IMR-90 (cell line): ENCODE results near the gene MSRB1. TPM values are rescaled to one million over a fixed set of nuclear protein-coding genes. Genes with fewer than 3 reads are reported as not detected.

Source experiments
- ATAC-seq: fragments of 200-7000 bp; cut with Tn5 transposase; 2 replicates; pipeline ENCODE4 v1.9.1; 2020; ENCODE audit warnings: low read depth, mild to moderate bottlenecking, moderate library complexity
- BruUV-seq: library from RNA; stranded (reverse); fragments of 400-500 nt; replicated peaks from 2 replicates; lab custom pipeline; 2021; lab: Mats Ljungman, UMichigan
- CTCF ChIA-PET: fragments of 300-600 bp; formaldehyde crosslinking; extraction: SDS; loops from one replicate; lab custom pipeline; 2021; ENCODE audit warnings: antibody characterized with exemption; lab: Yijun Ruan, JAX
- POLR2A ChIA-PET: fragments of 300-600 bp; sonication (Branson Sonifier 250); formaldehyde crosslinking; loops from one replicate; lab custom pipeline; 2022; ENCODE audit warnings: antibody characterized with exemption; ENCODE audit not compliant: unreplicated experiment; lab: Charles Lee
- DNase-seq: peaks from one replicate; pipeline ENCODE4 v3.0.0; 2013
- H2AFZ ChIP-seq: replicated peaks from 2 replicates; pipeline ENCODE3; 2013; ENCODE audit warnings: low read length, mild to moderate bottlenecking; ENCODE audit not compliant: poor library complexity
- H2AK5ac ChIP-seq: 2 replicates; pipeline ENCODE4 v1.6.1; 2013; ENCODE audit warnings: low read depth, low read length, inconsistent platforms
- H2AK9ac ChIP-seq: replicated peaks from 2 replicates; pipeline ENCODE3; 2013; ENCODE audit warnings: mild to moderate bottlenecking, low read depth, low read length, moderate library complexity; ENCODE audit not compliant: poor library complexity
- H2BK120ac ChIP-seq: 2 replicates; pipeline ENCODE4 v1.6.1; 2013; ENCODE audit warnings: low read depth, low read length, inconsistent platforms
- H2BK15ac ChIP-seq: 3 replicates; pipeline ENCODE4 v1.6.1; 2013; ENCODE audit warnings: low read depth, low read length, inconsistent platforms
- H2BK20ac ChIP-seq: 2 replicates; pipeline ENCODE4 v1.6.1; 2013; ENCODE audit warnings: low read depth, mild to moderate bottlenecking, inconsistent platforms, low read length, moderate library complexity
- H2BK5ac ChIP-seq: 2 replicates; pipeline ENCODE4 v1.6.1; 2013; ENCODE audit warnings: mild to moderate bottlenecking, low read depth, low read length, inconsistent platforms; ENCODE audit not compliant: poor library complexity, severe bottlenecking
- H3K14ac ChIP-seq: replicated peaks from 2 replicates; pipeline ENCODE4 v1.6.1; 2013; ENCODE audit warnings: low read depth, low read length, inconsistent platforms
- H3K18ac ChIP-seq: 2 replicates; pipeline ENCODE4 v1.6.1; 2013; ENCODE audit warnings: low read depth, low read length, control low read depth
- H3K23ac ChIP-seq: 2 replicates; pipeline ENCODE4 v1.6.1; 2013; ENCODE audit warnings: low read depth, low read length, inconsistent platforms
- H3K27ac ChIP-seq: 2 replicates; pipeline ENCODE4 v1.5.1; 2013; ENCODE audit warnings: mild to moderate bottlenecking, control low read depth, low read length; ENCODE audit not compliant: insufficient read depth
- H3K27me3 ChIP-seq: 2 replicates; pipeline ENCODE4 v1.6.1; 2013; ENCODE audit warnings: low read length; ENCODE audit not compliant: control insufficient read depth, insufficient read depth
- H3K36me3 ChIP-seq: 2 replicates; pipeline ENCODE4 v1.6.1; 2013; ENCODE audit warnings: low read length, mixed read lengths; ENCODE audit not compliant: control insufficient read depth, insufficient read depth
- H3K4ac ChIP-seq: 2 replicates; pipeline ENCODE4 v1.6.1; 2013; ENCODE audit warnings: low read depth, low read length, inconsistent platforms
- H3K4me1 ChIP-seq: 2 replicates; pipeline ENCODE4 v1.6.1; 2013; ENCODE audit warnings: low read length, mixed read lengths; ENCODE audit not compliant: control insufficient read depth, insufficient read depth
- H3K4me2 ChIP-seq: 2 replicates; pipeline ENCODE4 v1.6.1; 2013; ENCODE audit warnings: low read depth, mild to moderate bottlenecking, control low read depth, low read length, moderate library complexity
- H3K4me3 ChIP-seq: 2 replicates; pipeline ENCODE4 v1.5.1; 2013; ENCODE audit warnings: low read depth, mild to moderate bottlenecking, control low read depth, low read length, moderate library complexity; ENCODE audit not compliant: insufficient read depth
- H3K56ac ChIP-seq: 2 replicates; pipeline ENCODE4 v1.6.1; 2013; ENCODE audit warnings: low read length, inconsistent platforms; ENCODE audit not compliant: insufficient read depth; ENCODE audit errors: extremely low read depth
- H3K79me1 ChIP-seq, 2 experiments: 2 replicates each; pipeline ENCODE4 v1.6.1; 2013; ENCODE audit warnings: low read length in 2 of 2, inconsistent platforms in 1 of 2, low read depth in 1 of 2
- H3K9ac ChIP-seq: 2 replicates; pipeline ENCODE4 v1.6.1; 2013; ENCODE audit warnings: low read depth, low read length, control low read depth
- H3K9me1 ChIP-seq: 2 replicates; pipeline ENCODE4 v1.6.1; 2013; ENCODE audit warnings: low read length, inconsistent platforms; ENCODE audit not compliant: insufficient read depth
- H3K9me3 ChIP-seq: 2 replicates; pipeline ENCODE4 v1.6.1; 2013; ENCODE audit warnings: low read length; ENCODE audit not compliant: control insufficient read depth, insufficient read depth
- H4K20me1 ChIP-seq: 2 replicates; pipeline ENCODE4 v1.6.1; 2013; ENCODE audit warnings: low read length, inconsistent platforms; ENCODE audit not compliant: insufficient read depth
- H4K5ac ChIP-seq: 2 replicates; pipeline ENCODE4 v1.6.1; 2013; ENCODE audit warnings: mild to moderate bottlenecking, low read depth, low read length, control low read depth
- H4K8ac ChIP-seq, 2 experiments: 2 replicates each; pipeline ENCODE4 v1.6.1; 2013; ENCODE audit warnings: low read depth in 2 of 2, low read length in 2 of 2, control low read depth in 1 of 2, inconsistent platforms in 1 of 2
- H4K91ac ChIP-seq: 2 replicates; pipeline ENCODE4 v1.6.1; 2013; ENCODE audit warnings: low read depth, low read length, inconsistent platforms; ENCODE audit not compliant: insufficient read depth
- CHD1 ChIP-seq: IDR thresholded peaks from 2 replicates; pipeline ENCODE4 v1.6.1; 2012; ENCODE audit warnings: low read depth, low read length, improper control_type of control experiment
- NFE2L2 ChIP-seq: fragments of 150-350 bp; IDR thresholded peaks from 2 replicates; pipeline ENCODE4 v1.6.1; 2016; ENCODE audit warnings: low read depth, mild to moderate bottlenecking, low read length
- POLR2A ChIP-seq: IDR thresholded peaks from 2 replicates; pipeline ENCODE4 v1.6.1; 2012; ENCODE audit warnings: mild to moderate bottlenecking, low read depth, low read length
- RFX5 ChIP-seq: IDR thresholded peaks from 2 replicates; pipeline ENCODE4 v1.8.0; 2012; ENCODE audit warnings: low read depth, mild to moderate bottlenecking, low read length, moderate library complexity
- WGBS, 2 experiments: methylation state at CpG; one replicate each; pipeline versions ENCODE4 v1.1.5 to v1.1.7; 2013; ENCODE audit warnings: missing lambda C conversion rate in 2 of 2; ENCODE audit not compliant: insufficient read length in 1 of 2; ENCODE audit errors: extremely low coverage in 2 of 2; 5-methylcytosine and 5-hydroxymethylcytosine counted together
- dilution Hi-C: fragments of 300-500 bp; cut with HindIII; formaldehyde crosslinking; loops from one replicate; pipeline ENCODE4 v1.14.3; 2018; ENCODE audit warnings: low sequenced_read_pairs; ENCODE audit not compliant: unreplicated experiment
- in situ Hi-C: fragments of 300-500 bp; cut with MboI; formaldehyde crosslinking; loops from 3 replicates; pipeline ENCODE4 v1.14.3; 2019; ENCODE audit warnings: low sequenced_read_pairs, inconsistent platforms, mixed read lengths
- intact Hi-C: fragments of 100-400 bp; cut with micrococcal nuclease; formaldehyde crosslinking; loops from 2 replicates; pipeline ENCODE4 v1.10.0; 2022
- polyA plus RNA-seq, 3 experiments: library from polyadenylated mRNA; depleted of rRNA; stranded (reverse); fragments of >200 nt; gene quantifications; 2 replicates each; pipeline ENCODE4 v1.2.3, GENCODE V29; 2012; ENCODE audit warnings: low replicate concordance in 1 of 3
- total RNA-seq: library from RNA; depleted of rRNA; stranded (reverse); fragments of >200 nt; gene quantifications from 2 replicates; pipeline ENCODE4 v1.2.3, GENCODE V29; 2012

The MSRB1 gene
- total and polyA plus RNA-seq, 2 of the 4 experiments (the other 2 are of a cell fraction): 17.0 to 32.3 TPM

DNA sequence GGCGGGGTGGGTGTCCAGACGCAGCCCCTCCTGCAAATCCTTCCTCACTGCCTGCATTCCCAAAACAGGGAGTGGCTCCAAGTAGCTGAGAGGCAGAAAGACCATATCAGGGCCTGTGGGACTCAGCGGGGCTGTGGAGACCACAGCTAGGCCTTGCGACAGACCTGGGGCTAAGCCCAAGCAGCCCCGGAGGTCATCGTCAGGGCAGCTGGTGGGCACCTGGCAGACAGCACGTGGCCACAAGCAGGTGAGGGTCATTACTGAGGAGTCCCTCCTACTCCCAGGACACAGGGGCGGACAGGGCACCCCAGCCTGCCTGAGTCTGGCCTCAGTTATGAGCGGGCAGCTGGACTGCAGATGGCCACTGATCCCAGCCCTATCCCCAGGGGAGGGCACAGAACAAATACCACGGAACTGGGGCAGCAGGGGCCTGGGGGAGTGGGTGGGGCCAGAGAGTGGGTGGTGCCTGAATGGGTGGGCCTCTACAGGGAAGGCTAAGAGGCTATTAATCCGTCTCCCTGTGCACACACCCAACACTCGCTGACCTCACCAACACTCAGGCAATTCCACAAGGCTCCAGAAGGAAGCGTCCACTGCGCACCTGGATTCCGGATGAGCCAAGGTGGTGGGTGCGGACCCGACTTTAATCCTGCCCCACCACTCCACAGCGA lies 33.3 kb downstream of the MSRB1 start:
- H3K18ac ChIP-seq: no peak overlapping the region
- H3K36me3 ChIP-seq: no peaks in the 10 kb centered on the region
- no peak overlapping the region for H2BK20ac ChIP-seq
- H4K20me1 ChIP-seq: no peaks in the 10 kb centered on the region
- H3K4me2 ChIP-seq: no peak overlapping the region
- DNase-seq (no peak), ATAC-seq (no peak)
- intact Hi-C loops (no loop called here), in situ Hi-C loops (no loop called here), dilution Hi-C loops (no loop called here)
- no peak overlapping the region for H2BK120ac ChIP-seq
- H2BK5ac ChIP-seq: no peak overlapping the region
- H2AK9ac ChIP-seq: no peak overlapping the region
- H3K14ac ChIP-seq: no peak overlapping the region
- H4K91ac ChIP-seq: no peak overlapping the region
- H3K27me3 ChIP-seq: peaks cover 65% of the 10 kb centered on the region
- H3K56ac ChIP-seq: no peak overlapping the region
- CTCF ChIA-PET: no interaction called here
- BruUV-seq: no TSS peak
- H3K23ac ChIP-seq: no peak overlapping the region
- H3K4me1 ChIP-seq: no peaks in the 10 kb centered on the region
- no peak overlapping the region for H3K4ac ChIP-seq
- H3K4me3 ChIP-seq: no peak overlapping the region
- H3K9ac ChIP-seq: no peak overlapping the region
- H4K5ac ChIP-seq: no peak overlapping the region
- TF ChIP-seq RFX5 (no peak), POLR2A (no peak), CHD1 (no peak), NFE2L2 (no peak)
- no peak overlapping the region for H2AK5ac ChIP-seq
- H3K79me1 ChIP-seq: no peaks in the 10 kb centered on the region
- no peak overlapping the region for H3K27ac ChIP-seq
- H2BK15ac ChIP-seq: no peak overlapping the region
- no CpG with 5 or more reads among the region's 18 CpGs for WGBS, 2 experiments
- H4K8ac ChIP-seq: no peak overlapping the region
- no peaks in the 10 kb centered on the region for H3K9me1 ChIP-seq
- H3K9me3 ChIP-seq: no peaks in the 10 kb centered on the region
- POLR2A ChIA-PET: no interaction called here
- H2AFZ ChIP-seq: peak overlapping the region; percentile 23
